Sigmoid colon (tissue), 4 donors: ENCODE measurements around the gene STRN.

ENCODE experiments used
- CTCF ChIP-seq, 4 experiments: fragments of 450-650 bp in 3 of 4; fragments of 200-600 bp in 1 of 4; IDR thresholded peaks; one replicate each; pipeline ENCODE4 v1.5.1; 2016 to 2019; ENCODE audit warnings: antibody characterized with exemption in 4 of 4, mild to moderate bottlenecking in 3 of 4, moderate library complexity in 2 of 4
- EP300 ChIP-seq, 4 donors: sonication (generic); formaldehyde crosslinking; IDR thresholded peaks; one replicate each; pipeline ENCODE4 v1.6.1; 2017; ENCODE audit warnings: antibody characterized with exemption in 4 of 4
- POLR2A ChIP-seq, 2 donors: fragments of 450-650 bp; IDR thresholded peaks; one replicate each; pipeline ENCODE4 v1.6.1; 2016; ENCODE audit warnings: antibody characterized with exemption in 2 of 2, mild to moderate bottlenecking in 2 of 2, moderate library complexity in 2 of 2
- POLR2AphosphoS5 ChIP-seq, 4 donors: sonication (generic); formaldehyde crosslinking; IDR thresholded peaks; one replicate each; pipeline ENCODE4 v1.6.1; 2017; ENCODE audit warnings: antibody characterized with exemption in 4 of 4

GRCh38 chr2:36965751-36966369 lies 476 bp downstream of the STRN start:
- TF ChIP-seq CTCF (IDR thresholded peaks at IDR 0.05): no peak
- TF ChIP-seq EP300 (IDR thresholded peaks at IDR 0.05): no peak
- TF ChIP-seq POLR2AphosphoS5 (IDR thresholded peaks at IDR 0.05): no peak
- TF ChIP-seq POLR2A (IDR thresholded peaks at IDR 0.05): no peak
